IPS-18c (cell line): ENCODE data around the gene IPMK.

Experiments
- H3K4me3 ChIP-seq: 2 replicates; pipeline ENCODE4 v1.7.0; 2013; ENCODE audit warnings: low read depth, mild to moderate bottlenecking, low read length, moderate library complexity; ENCODE audit not compliant: insufficient read depth
- H3K9me3 ChIP-seq: one replicate; pipeline ENCODE4 v1.6.1; 2013; ENCODE audit warnings: mild to moderate bottlenecking, low read length, moderate library complexity; ENCODE audit not compliant: control insufficient read depth, insufficient read depth

The IPMK gene

DNA sequence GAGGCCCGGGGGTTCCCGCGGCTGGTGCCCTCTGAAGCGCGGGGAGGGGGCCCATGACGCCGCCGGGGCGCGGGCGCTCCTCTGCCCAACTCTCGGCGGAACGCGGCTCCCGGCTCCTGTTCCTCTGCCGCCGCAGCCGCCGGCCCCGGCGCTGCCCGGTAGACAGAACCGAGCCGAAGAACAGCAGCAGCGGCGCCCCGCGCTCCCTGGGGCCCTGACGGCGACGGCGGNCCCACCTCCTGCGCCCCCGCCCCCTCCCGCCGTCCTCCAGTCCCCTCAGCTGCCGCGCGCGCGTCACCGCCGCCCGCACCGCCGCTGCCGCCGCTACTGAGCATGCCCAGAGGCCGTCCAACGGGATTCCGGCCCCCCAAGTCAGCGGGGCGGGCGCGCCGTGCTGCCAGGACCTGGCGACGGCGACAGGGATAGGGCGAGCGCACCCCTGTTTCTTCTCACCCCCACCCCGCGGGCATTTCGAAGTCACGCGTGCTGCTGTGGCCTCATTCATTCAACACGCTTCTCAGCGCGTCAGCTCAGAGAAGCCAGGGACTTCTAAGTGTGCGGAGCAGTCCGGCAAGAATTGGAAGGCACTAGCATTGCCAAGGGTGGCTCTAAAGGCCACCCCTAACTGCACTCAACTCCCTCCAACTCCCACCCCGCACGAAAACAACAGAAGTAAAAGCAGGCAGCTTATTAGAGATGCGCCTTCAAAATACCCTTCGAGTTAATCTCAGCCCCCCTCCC lies at the start of gene IPMK:
IPMK (minus strand) TSS at position 182 of the 741 bp plus-strand sequence. CDS start 283 bp downstream, outside the sequence.
- Histone ChIP-seq H3K4me3 (peak within 1 kb of the TSS; percentile 74), H3K9me3 (no peaks in the 10 kb centered on the region)

DNA sequence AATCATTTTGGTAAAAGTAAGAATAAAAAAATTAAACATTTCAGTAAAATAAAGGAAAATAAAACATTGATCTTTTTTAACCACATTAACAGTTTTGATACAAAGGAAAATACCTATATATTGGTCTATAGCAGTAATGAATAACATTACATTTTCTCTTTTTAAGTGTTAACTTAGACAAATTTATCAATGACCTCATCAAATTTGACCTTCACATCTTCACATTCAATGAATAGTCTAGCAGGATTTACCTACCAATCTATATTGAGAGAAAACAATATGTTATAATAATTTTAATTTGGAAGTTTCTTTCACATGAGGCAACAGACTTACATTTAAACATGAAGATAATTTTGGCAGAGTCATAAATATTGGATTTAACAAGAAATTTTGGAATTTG lies 49.2 kb upstream of the IPMK start:
- Histone ChIP-seq H3K9me3 (no peaks in the 10 kb centered on the region), H3K4me3 (no peak overlapping the region)

- no peak overlapping the region for H3K4me3 ChIP-seq
These were observed 43.3 kb upstream of the IPMK start for GRCh38 chr10:58311026-58311425.

GRCh38 chr10:58307676-58308075 lies 40.0 kb upstream of the IPMK start:
- no peak overlapping the region for H3K4me3 ChIP-seq

More at GRCh38 chr10:58311026-58311425, 43.3 kb upstream of the IPMK start:
- no peaks in the 10 kb centered on the region for H3K9me3 ChIP-seq

GRCh38 chr10:58305821-58306220 lies 38.1 kb upstream of the IPMK start:
- no peak overlapping the region for H3K4me3 ChIP-seq
- H3K9me3 ChIP-seq = peaks cover 2% of the 10 kb centered on the region

More at GRCh38 chr10:58307676-58308075, 40.0 kb upstream of the IPMK start:
- peaks cover 2% of the 10 kb centered on the region for H3K9me3 ChIP-seq

DNA sequence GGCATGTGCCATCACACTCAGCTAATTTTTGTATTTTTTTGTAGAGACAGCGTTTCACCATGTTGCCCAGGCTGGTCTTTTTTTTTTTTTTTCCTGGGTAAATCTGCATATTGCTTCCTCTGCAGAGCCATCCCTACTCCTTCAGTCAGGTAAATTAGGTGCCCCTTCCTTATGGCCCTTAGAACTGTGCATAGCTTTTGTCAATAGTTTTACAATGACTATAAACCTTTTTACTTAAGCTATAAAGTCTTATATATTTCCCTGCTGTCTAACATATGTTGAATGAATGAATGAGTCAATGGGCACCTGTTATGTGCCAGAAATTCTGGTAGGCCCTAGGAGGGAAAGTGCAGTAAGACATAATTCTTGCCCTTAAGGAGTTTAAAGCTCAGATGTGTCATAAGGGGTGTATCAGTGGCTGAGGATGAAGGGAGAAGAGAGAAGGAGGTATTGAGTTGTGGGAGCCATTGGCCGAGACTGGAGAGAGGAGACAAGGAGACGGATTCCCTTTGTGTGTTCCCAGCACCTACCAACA lies 36.5 kb upstream of the IPMK start:
- Histone ChIP-seq H3K4me3 (no peak overlapping the region), H3K9me3 (peaks cover 2% of the 10 kb centered on the region)

GRCh38 chr10:58302254-58302653 lies 34.6 kb upstream of the IPMK start:
- H3K9me3 ChIP-seq = peaks cover 2% of the 10 kb centered on the region

DNA sequence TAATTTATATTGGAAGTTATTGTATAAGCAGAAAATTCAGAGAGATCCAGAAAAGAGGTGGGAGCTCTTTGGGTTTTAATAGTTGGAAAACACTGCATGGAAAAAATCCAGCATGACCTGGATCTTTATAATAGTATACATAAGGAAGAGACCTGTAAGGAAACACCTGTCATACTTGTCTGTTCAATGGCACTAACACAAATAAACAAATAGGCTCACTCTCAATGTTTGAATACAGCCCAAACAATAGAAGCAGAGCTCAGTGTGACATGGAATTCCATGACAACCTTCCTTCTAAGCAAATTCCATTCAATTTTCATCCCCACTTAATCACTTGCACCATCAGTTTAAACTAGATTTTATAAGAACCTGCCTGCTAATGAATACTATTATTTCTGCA lies 33.0 kb upstream of the IPMK start:
- no peaks in the 10 kb centered on the region for H3K9me3 ChIP-seq
- no peak overlapping the region for H3K4me3 ChIP-seq

More at GRCh38 chr10:58302254-58302653, 34.6 kb upstream of the IPMK start:
- no peak overlapping the region for H3K4me3 ChIP-seq

- Histone ChIP-seq H3K4me3 (no peak overlapping the region), H3K9me3 (no peaks in the 10 kb centered on the region)
These were observed 31.9 kb upstream of the IPMK start for GRCh38 chr10:58299580-58299979.

DNA sequence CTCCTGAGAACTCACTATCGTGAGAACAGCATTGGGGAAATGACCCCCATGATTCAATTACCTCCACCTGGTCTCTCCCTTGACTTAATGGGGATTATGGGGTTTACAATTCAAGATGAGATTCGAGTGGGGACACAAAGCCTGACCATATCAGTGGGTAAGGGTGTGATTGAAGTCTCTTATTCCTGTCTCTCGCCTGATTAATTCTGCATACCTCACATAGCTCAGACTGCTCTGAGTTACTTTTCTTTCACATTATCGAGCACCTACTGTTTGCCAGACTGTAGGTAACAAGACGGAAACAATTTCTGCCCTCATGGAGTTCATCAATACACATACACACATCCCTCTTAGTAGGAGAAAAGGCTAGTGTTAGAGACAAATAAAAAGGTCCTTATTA lies 26.3 kb upstream of the IPMK start:
- no peaks in the 10 kb centered on the region for H3K9me3 ChIP-seq

GRCh38 chr10:58291538-58292174 lies 24.0 kb upstream of the IPMK start:
- Histone ChIP-seq H3K9me3 (no peaks in the 10 kb centered on the region), H3K4me3 (no peak overlapping the region)

More for the DNA sequence above, 26.3 kb upstream of the IPMK start:
- no peak overlapping the region for H3K4me3 ChIP-seq

DNA sequence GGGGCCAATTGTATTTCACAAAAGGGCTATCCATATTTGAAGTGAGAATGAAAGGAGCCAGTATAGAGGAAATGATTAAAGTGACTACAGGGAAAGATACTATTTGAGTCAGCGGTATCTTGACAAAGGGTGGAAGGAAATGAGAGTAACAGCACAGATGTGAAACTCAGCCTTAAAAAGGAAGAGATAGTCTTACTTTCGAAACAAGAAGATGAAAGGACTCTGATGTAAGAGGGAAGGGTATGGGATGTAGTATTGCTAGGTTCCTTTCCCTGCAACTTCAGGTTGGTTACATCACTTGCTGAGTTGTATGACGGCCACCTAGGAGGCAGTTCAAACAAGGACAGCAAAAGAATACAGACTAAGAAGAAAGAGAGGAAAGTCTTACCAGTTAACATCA lies 14.9 kb upstream of the IPMK start:
- Histone ChIP-seq H3K4me3 (no peak overlapping the region), H3K9me3 (no peaks in the 10 kb centered on the region)

DNA sequence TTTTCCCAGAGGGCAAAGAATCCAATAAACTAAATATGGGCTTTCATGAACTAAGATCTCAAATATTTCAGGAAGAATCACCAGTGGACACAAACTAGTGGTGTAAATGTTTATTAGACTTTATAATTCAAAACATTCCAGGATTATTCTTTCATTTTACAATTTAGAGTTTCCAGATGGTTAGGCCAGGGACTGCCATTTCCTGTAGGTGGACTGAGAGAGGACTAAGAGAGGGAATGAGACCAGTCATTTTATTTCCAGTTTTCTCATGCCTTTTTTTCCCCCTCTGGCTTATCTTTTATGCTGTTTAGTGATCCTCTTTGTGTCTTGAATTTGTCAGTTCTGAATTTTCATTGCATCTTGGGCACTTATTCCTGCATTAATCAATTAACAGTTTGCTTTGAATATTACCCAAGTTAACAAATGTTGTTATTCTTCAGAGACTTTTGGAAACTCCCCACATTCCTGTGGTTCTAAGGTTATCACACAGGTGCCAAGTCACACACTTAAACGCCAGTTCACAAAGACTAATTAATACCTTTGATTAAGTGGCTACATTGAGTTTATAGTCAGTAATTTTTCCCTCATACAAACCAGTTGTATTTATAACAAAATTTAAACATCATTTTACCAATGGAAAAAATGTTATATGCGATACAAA lies 13.5 kb upstream of the IPMK start:
- H3K9me3 ChIP-seq = no peaks in the 10 kb centered on the region
- H3K4me3 ChIP-seq = no peak overlapping the region

- H3K9me3 ChIP-seq = no peaks in the 10 kb centered on the region
- no peak overlapping the region for H3K4me3 ChIP-seq
These were observed 12.8 kb upstream of the IPMK start for GRCh38 chr10:58280477-58280876.

DNA sequence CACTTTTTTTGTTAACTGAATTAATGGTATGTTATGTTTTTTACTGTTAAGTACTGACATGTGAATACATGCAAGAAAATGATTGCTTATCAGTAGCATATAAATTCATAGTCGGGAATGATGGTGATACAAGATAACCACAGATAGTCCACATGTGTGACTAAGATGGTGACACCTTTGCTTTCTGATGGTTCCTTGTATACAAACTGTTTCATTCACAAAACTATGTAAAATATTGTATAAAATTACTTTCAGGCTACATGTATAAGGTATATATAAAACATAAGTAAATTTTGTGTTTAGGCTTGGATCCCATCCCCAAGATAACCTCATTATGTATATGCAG lies 11.2 kb upstream of the IPMK start:
- H3K4me3 ChIP-seq = no peak overlapping the region
- no peaks in the 10 kb centered on the region for H3K9me3 ChIP-seq

DNA sequence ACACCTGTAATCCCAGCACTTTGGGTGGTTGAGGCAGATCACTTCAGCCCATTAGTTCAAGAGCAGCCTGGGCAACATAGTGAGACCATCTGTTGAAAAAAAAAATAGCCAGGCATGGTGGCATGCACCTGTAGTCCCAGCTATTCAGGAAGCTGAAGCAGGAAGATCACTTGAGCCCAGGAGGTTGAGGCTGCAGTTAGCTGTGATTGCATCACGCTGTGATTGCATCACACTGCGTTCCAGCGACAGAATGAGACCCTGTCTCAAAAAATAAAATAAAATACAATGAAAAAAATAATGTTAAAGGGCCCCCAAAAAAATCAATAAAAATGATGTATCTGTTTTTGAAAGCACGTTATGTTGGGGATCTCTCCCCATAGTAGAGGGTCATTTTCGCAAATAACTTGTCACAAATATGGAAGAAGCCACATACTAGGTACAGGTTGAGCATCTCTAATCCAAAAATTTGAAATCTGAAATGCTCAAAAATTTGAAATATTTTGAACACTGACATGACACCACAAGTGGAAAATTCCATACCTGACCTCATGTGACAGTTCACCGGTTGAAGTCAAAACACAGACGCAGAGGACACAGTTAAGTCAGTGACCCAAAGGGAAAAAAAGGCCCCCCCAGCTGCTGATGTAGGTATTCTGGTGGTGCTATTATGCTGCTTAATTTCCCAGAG lies 10.7 kb upstream of the IPMK start:
- Histone ChIP-seq H3K4me3 (no peak overlapping the region), H3K9me3 (no peaks in the 10 kb centered on the region)

- no peak overlapping the region for H3K4me3 ChIP-seq
These were observed 8.2 kb upstream of the IPMK start for GRCh38 chr10:58275908-58276307.

More at GRCh38 chr10:58275908-58276307, 8.2 kb upstream of the IPMK start:
- H3K9me3 ChIP-seq = no peaks in the 10 kb centered on the region
